Fibroblast of pulmonary artery (primary cell): Measurements from ENCODE around the gene SOAT1.

ENCODE experiments used
- DNase-seq: peaks from one replicate; pipeline ENCODE4 v3.0.0-alpha.2; 2010; ENCODE audit warnings: low read depth
- H3K4me3 ChIP-seq: replicated peaks from 2 replicates; pipeline ENCODE4 v1.5.1; 2011; ENCODE audit warnings: low read depth, mild to moderate bottlenecking, control low read depth, low read length, moderate library complexity
- CTCF ChIP-seq: IDR thresholded peaks from 2 replicates; pipeline ENCODE4 v1.5.1; 2011; ENCODE audit warnings: mild to moderate bottlenecking, control low read depth, low read length, inconsistent platforms; ENCODE audit errors: missing control alignments

The SOAT1 gene

GRCh38 chr1:179327679-179328078 is 34.1 kb downstream of the SOAT1 start:
- DNase-seq = peak; percentile 10
- TF ChIP-seq CTCF = no peak
- no peak overlapping the region for H3K4me3 ChIP-seq

DNA sequence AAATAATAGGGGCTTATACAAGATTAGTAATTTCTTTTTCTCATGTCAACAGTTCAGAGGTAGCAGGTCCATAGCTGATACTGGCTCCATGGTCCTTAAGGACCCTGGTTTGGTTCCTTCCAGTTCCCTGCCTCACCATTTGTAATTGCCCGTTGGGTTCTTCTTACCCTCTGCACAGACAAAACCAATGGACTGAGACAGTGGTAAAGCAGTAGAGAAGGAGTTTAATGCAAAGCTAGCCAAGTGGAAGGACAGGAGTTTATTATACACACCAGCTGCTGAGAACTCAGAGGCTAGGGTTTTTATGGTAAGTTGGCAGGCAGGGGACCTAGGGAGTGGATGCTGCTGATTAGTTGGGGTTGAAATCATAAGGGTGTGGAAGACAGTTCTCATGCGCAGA is 36.3 kb downstream of the SOAT1 start:
- H3K4me3 ChIP-seq = no peak overlapping the region
- TF ChIP-seq CTCF = no peak
- no peak for DNase-seq

DNA sequence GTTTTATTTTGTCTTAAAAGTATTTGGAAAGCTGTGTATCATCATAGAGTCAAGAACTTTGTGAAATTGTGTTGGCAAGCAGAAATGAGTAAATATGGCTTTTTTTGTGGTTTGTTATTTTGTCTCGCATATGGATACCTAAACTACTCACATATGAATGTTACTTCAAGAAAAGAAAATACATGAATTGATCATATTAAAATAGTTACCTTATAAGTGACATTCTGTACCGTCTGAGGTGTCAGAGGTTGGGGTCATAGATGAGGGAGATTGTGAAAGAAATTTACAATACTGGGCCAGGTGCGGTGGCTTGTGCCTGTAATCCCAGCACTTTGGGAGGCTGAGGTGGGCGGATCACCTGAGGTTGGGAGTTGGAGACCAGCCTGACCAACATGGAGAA is 40.8 kb downstream of the SOAT1 start:
- H3K4me3 ChIP-seq = no peak overlapping the region
- no peak for DNase-seq
- TF ChIP-seq CTCF = no peak

- H3K4me3 ChIP-seq = no peak overlapping the region
- TF ChIP-seq CTCF = no peak
- no peak for DNase-seq
These were observed 43.7 kb downstream of the SOAT1 start for GRCh38 chr1:179337288-179337687.

GRCh38 chr1:179337942-179338560 is 44.5 kb downstream of the SOAT1 start:
- DNase-seq = no peak
- TF ChIP-seq CTCF = no peak
- no peak overlapping the region for H3K4me3 ChIP-seq

DNA sequence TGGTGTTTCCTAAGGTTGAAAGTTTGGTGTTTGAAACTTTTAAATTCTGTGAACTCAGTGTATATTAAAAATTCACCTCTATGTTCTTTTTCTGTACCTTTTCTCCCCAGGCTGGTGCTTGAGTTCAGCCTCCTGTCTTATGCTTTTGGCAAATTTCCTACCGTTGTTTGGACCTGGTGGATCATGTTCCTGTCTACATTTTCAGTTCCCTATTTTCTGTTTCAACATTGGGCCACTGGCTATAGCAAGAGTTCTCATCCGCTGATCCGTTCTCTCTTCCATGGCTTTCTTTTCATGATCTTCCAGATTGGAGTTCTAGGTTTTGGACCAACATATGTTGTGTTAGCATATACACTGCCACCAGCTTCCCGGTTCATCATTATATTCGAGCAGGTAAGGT is 47.3 kb downstream of the SOAT1 start:
- no peak for DNase-seq
- no peak overlapping the region for H3K4me3 ChIP-seq
- TF ChIP-seq CTCF = no peak

GRCh38 chr1:179341943-179342547 is 48.4 kb downstream of the SOAT1 start:
- H3K4me3 ChIP-seq = no peak overlapping the region
- no peak for DNase-seq
- no peak for TF ChIP-seq CTCF
